ENCODE results near the gene TTC39B.

DNA sequence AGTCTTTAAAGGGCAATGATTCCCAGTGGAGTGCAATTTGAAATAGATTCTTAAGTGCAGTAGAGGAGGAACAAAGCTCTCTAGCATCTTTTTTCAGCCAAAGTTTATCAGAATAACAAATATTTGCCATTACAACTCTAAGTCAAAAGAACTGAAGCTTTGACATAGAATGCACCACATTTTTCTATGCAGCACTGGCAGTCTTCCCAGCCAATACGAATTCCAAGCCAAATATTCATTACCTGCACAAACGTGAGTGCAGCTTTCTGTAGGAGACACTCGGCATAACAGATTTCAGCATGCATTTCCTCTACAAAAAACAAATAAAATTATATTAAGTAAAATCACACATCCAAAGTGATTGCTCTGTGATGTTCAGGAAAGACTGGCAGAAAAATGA is 103.4 kb downstream of the TTC39B start:
- TF ChIP-seq, protein P1, sequence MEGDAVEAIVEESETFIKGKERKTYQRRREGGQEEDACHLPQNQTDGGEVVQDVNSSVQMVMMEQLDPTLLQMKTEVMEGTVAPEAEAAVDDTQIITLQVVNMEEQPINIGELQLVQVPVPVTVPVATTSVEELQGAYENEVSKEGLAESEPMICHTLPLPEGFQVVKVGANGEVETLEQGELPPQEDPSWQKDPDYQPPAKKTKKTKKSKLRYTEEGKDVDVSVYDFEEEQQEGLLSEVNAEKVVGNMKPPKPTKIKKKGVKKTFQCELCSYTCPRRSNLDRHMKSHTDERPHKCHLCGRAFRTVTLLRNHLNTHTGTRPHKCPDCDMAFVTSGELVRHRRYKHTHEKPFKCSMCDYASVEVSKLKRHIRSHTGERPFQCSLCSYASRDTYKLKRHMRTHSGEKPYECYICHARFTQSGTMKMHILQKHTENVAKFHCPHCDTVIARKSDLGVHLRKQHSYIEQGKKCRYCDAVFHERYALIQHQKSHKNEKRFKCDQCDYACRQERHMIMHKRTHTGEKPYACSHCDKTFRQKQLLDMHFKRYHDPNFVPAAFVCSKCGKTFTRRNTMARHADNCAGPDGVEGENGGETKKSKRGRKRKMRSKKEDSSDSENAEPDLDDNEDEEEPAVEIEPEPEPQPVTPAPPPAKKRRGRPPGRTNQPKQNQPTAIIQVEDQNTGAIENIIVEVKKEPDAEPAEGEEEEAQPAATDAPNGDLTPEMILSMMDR (IDR thresholded peaks at IDR 0.05) = no peak
- TF ChIP-seq POLR2AphosphoS5 (IDR thresholded peaks at IDR 0.05) = no peak
